Measurements from ENCODE around the gene VPS13A. TPM values are rescaled to one million over a fixed set of nuclear protein-coding genes. Genes with fewer than 3 reads are reported as not detected.

VPS13A gene
- total RNA-seq, 1 donor from 2014 or later = 66.8 TPM

GRCh38 chr9:77163884-77164283 is 13.4 kb upstream of the VPS13A start:
- Mint-ChIP-seq H3K4me3 (no peak overlapping the region), H3K27me3 (ENCODE audit: insufficient read depth, low read depth) (peaks cover 4% of the 10 kb centered on the region), H3K4me1 (no peaks in the 10 kb centered on the region), H3K27ac (no peak overlapping the region), H3K9me3 (no peaks in the 10 kb centered on the region), H3K36me3 (no peaks in the 10 kb centered on the region)
- H3K4me3 ChIP-seq = no peak overlapping the region
- no peaks in the 10 kb centered on the region for H3K9me3 ChIP-seq (ENCODE audit: low read depth)
- H3K36me3 ChIP-seq = no peaks in the 10 kb centered on the region
- H3K27me3 ChIP-seq = no peaks in the 10 kb centered on the region
- no peak overlapping the region for H3K9ac ChIP-seq
- no peaks in the 10 kb centered on the region for H3F3A ChIP-seq (ENCODE audit: low read depth)
- H3K27ac ChIP-seq = no peak overlapping the region
- no peak for DNase-seq (ENCODE audit: low spot score)
- H3K4me2 ChIP-seq = no peak overlapping the region
- no peaks in the 10 kb centered on the region for H3K4me1 ChIP-seq
- TF ChIP-seq EZH2phosphoT487 (IDR thresholded peaks at IDR 0.05) = no peak
- H3K79me2 ChIP-seq (ENCODE audit: low read depth) = no peaks in the 10 kb centered on the region
- H4K20me1 ChIP-seq (ENCODE audit: low read depth) = no peaks in the 10 kb centered on the region
- no peak overlapping the region for H2AFZ ChIP-seq (replicated peaks)

- Mint-ChIP-seq H3K36me3 (no peaks in the 10 kb centered on the region), H3K27me3 (ENCODE audit: insufficient read depth, low read depth) (peaks cover 5% of the 10 kb centered on the region), H3K27ac (no peak overlapping the region), H3K4me3 (no peak overlapping the region), H3K4me1 (no peaks in the 10 kb centered on the region), H3K9me3 (no peaks in the 10 kb centered on the region)
- H3K9me3 ChIP-seq (ENCODE audit: low read depth) = no peaks in the 10 kb centered on the region
- H3K4me1 ChIP-seq = no peaks in the 10 kb centered on the region
- H3F3A ChIP-seq (ENCODE audit: low read depth) = no peaks in the 10 kb centered on the region
- no peaks in the 10 kb centered on the region for H3K27me3 ChIP-seq
- no peak for TF ChIP-seq EZH2phosphoT487 (IDR thresholded peaks at IDR 0.05)
- TF ChIP-seq, protein P1, sequence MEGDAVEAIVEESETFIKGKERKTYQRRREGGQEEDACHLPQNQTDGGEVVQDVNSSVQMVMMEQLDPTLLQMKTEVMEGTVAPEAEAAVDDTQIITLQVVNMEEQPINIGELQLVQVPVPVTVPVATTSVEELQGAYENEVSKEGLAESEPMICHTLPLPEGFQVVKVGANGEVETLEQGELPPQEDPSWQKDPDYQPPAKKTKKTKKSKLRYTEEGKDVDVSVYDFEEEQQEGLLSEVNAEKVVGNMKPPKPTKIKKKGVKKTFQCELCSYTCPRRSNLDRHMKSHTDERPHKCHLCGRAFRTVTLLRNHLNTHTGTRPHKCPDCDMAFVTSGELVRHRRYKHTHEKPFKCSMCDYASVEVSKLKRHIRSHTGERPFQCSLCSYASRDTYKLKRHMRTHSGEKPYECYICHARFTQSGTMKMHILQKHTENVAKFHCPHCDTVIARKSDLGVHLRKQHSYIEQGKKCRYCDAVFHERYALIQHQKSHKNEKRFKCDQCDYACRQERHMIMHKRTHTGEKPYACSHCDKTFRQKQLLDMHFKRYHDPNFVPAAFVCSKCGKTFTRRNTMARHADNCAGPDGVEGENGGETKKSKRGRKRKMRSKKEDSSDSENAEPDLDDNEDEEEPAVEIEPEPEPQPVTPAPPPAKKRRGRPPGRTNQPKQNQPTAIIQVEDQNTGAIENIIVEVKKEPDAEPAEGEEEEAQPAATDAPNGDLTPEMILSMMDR (IDR thresholded peaks at IDR 0.05) = no peak
- TF ChIP-seq EZH2 (IDR thresholded peaks at IDR 0.05) = no peak
- H3K4me2 ChIP-seq = no peak overlapping the region
- H3K36me3 ChIP-seq = no peaks in the 10 kb centered on the region
- DNase-seq (ENCODE audit: low spot score) = no peak
- no peak overlapping the region for H3K9ac ChIP-seq
- H3K27ac ChIP-seq = no peak overlapping the region
- no peak overlapping the region for H3K4me3 ChIP-seq
- H3K79me2 ChIP-seq (ENCODE audit: low read depth) = no peaks in the 10 kb centered on the region
- no peaks in the 10 kb centered on the region for H4K20me1 ChIP-seq (ENCODE audit: low read depth)
- H2AFZ ChIP-seq (replicated peaks) = no peak overlapping the region
These were observed 11.1 kb upstream of the VPS13A start for GRCh38 chr9:77166193-77166592.

GRCh38 chr9:77170991-77171699 is 6.2 kb upstream of the VPS13A start:
- no peaks in the 10 kb centered on the region for H3K36me3 Mint-ChIP-seq
- H3K27me3 Mint-ChIP-seq (ENCODE audit: insufficient read depth, low read depth) = peaks cover 2% of the 10 kb centered on the region

GRCh38 chr9:77175151-77175550 is 2.2 kb upstream of the VPS13A start:
- Histone ChIP-seq H3K4me2 (no peak overlapping the region), H3K4me3 (no peak overlapping the region), H3K4me1 (peaks cover 13% of the 10 kb centered on the region), H4K20me1 (ENCODE audit: low read depth) (peaks cover 9% of the 10 kb centered on the region), H3K36me3 (no peaks in the 10 kb centered on the region), H3K9me3 (ENCODE audit: low read depth) (no peaks in the 10 kb centered on the region), H3K27ac (no peak overlapping the region), H3K9ac (no peak overlapping the region), H3K79me2 (ENCODE audit: low read depth) (peaks cover 24% of the 10 kb centered on the region), H3K27me3 (peaks cover 6% of the 10 kb centered on the region), H3F3A (ENCODE audit: low read depth) (peaks cover 21% of the 10 kb centered on the region), H2AFZ (replicated peaks) (no peak overlapping the region)
- no peak for DNase-seq (ENCODE audit: low spot score)
- no peaks in the 10 kb centered on the region for H3K9me3 Mint-ChIP-seq
- H3K4me3 Mint-ChIP-seq = no peak overlapping the region
- peaks cover 22% of the 10 kb centered on the region for H3K4me1 Mint-ChIP-seq
- TF ChIP-seq EZH2phosphoT487 (IDR thresholded peaks at IDR 0.05) (no peak), EZH2 (IDR thresholded peaks at IDR 0.05) (no peak)
- TF ChIP-seq, protein P1 (IDR thresholded peaks at IDR 0.05) = no peak
- H3K27me3 Mint-ChIP-seq (ENCODE audit: insufficient read depth, low read depth) = peaks cover 2% of the 10 kb centered on the region
- no peaks in the 10 kb centered on the region for H3K36me3 Mint-ChIP-seq
- no peak overlapping the region for H3K27ac Mint-ChIP-seq

More at GRCh38 chr9:77170991-77171699, 6.2 kb upstream of the VPS13A start:
- no peaks in the 10 kb centered on the region for H3K9me3 ChIP-seq (ENCODE audit: low read depth)
- DNase-seq (ENCODE audit: low spot score) = no peak
- H3K27me3 ChIP-seq = peaks cover 3% of the 10 kb centered on the region
- no peak overlapping the region for H3K27ac Mint-ChIP-seq
- H3K4me3 ChIP-seq = no peak overlapping the region
- no peak overlapping the region for H3K9ac ChIP-seq
- H3K4me1 Mint-ChIP-seq = no peaks in the 10 kb centered on the region
- no peak overlapping the region for H3K4me2 ChIP-seq
- H3K9me3 Mint-ChIP-seq = no peaks in the 10 kb centered on the region
- H4K20me1 ChIP-seq (ENCODE audit: low read depth) = no peaks in the 10 kb centered on the region
- H3K4me3 Mint-ChIP-seq = no peak overlapping the region
- H3K27ac ChIP-seq = no peak overlapping the region
- no peaks in the 10 kb centered on the region for H3K79me2 ChIP-seq (ENCODE audit: low read depth)
- H3F3A ChIP-seq (ENCODE audit: low read depth) = peaks cover 3% of the 10 kb centered on the region
- no peak overlapping the region for H2AFZ ChIP-seq (replicated peaks)
- H3K4me1 ChIP-seq = no peaks in the 10 kb centered on the region
- H3K36me3 ChIP-seq = no peaks in the 10 kb centered on the region
- no peak for TF ChIP-seq EZH2phosphoT487 (IDR thresholded peaks at IDR 0.05)

Data from neural progenitor cell (in vitro differentiated cells).